LNCaP clone FGC (cell line): Measurements from ENCODE around the gene HECTD4.

Source experiments
- DNase-seq: peaks from one replicate; pipeline ENCODE4 v3.0.0-alpha.2; 2011; ENCODE audit warnings: low read depth
- H3K4me3 ChIP-seq: 2 replicates; pipeline ENCODE4 v1.5.1; 2011; ENCODE audit warnings: mild to moderate bottlenecking, low read depth, low read length, control low read depth
- TF ChIP-seq, protein P1 (sequence below): IDR thresholded peaks from 2 replicates; pipeline ENCODE4 v1.5.1; 2012; ENCODE audit warnings: mild to moderate bottlenecking; ENCODE audit not compliant: control insufficient read depth, insufficient read depth; ENCODE audit errors: extremely low read depth

Gene HECTD4

DNA sequence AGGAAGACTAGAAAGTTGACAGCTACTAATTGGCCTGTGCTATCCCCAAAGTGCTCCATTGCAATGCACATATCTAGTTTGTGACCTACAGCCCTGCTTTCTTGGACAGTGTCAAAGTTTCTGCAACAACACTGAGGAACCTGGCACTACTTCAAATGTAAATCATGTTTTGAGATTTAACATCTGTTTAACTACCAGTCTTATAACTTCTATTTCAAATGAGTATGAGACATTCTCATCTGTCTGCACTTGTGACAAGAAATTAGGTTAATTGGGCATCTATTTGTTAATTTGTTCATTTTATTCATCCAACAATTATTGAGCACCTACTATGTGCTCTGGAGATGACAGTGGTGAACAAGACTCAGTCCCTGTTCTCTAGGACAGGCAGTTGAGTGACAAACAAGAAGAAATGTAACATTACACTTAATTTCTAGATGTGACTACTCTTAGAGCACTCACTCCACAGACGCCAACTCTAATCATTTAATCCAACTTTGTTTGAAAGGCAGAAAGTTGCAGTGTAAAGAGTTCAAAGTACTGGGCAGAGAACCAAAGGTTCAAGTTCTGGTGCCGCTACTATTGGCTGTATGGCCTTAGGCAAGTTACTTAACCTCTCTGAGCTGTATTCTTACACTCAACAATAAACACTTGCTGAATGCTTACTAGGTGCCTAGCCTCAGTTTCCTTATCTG, 74.8 kb downstream of the HECTD4 start:
- H3K4me3 ChIP-seq, result no peak overlapping the region
- TF ChIP-seq, protein P1, sequence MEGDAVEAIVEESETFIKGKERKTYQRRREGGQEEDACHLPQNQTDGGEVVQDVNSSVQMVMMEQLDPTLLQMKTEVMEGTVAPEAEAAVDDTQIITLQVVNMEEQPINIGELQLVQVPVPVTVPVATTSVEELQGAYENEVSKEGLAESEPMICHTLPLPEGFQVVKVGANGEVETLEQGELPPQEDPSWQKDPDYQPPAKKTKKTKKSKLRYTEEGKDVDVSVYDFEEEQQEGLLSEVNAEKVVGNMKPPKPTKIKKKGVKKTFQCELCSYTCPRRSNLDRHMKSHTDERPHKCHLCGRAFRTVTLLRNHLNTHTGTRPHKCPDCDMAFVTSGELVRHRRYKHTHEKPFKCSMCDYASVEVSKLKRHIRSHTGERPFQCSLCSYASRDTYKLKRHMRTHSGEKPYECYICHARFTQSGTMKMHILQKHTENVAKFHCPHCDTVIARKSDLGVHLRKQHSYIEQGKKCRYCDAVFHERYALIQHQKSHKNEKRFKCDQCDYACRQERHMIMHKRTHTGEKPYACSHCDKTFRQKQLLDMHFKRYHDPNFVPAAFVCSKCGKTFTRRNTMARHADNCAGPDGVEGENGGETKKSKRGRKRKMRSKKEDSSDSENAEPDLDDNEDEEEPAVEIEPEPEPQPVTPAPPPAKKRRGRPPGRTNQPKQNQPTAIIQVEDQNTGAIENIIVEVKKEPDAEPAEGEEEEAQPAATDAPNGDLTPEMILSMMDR, result no peak
- DNase-seq, result no peak

DNA sequence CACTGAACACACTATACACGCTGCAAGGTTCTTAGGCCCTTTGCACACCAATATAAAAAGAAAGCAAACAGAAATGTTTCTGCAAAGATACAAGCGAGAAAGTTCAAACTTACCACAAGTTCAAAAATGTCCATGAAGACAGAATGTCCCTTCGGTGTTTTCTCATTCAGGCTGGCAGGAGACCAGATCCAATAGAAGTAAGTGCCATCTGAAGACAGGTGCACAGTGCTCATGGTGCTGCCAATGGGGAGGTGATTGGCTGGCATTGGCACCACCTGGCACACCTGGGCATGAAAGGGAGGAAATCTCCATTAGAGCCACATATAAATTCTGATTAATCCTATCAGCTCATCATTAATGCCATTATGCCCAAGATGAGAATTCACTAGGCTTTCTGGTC, 76.3 kb downstream of the HECTD4 start:
- TF ChIP-seq, protein P1, result no peak
- H3K4me3 ChIP-seq, result no peak overlapping the region
- DNase-seq, result peak; percentile 99

DNA sequence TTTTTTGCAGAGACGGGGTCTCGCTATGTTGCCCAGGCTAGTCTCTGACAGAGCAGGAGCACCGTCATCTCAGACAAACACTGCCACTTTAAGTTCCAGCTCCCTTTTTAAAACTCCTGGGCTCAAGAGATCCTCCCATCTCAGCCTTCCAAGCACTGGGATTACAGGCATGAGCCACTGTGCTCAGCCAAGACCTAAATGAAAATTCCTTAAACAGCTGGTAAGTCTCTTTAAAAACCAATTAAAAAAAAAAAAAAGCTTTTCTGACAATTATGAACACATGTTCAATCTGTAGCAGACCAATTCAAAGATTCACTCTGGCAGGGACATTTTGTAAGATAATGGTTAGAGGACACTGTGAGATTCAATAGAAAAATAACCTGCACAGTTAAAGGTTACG, 77.8 kb downstream of the HECTD4 start:
- no peak for DNase-seq
- TF ChIP-seq, protein P1, result no peak

DNA sequence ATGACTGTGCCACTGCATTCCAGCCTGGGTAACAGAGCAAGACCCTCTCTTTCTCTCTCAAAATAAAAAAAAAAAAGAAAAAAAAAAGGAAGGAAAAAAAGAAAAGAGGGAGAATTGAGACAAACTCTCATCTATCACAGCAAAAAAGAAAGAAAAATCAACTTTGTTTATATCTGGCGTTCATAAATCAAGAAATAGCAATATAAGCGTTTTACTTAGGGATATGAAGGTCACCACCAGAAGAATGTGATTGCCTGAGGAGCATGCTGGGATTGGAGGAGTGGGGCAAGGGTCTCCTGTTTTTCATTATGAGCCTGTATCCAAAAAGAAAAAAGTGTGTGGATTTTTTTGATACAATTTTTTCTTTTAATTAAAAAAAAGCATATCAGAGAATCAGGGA, 78.4 kb downstream of the HECTD4 start:
- TF ChIP-seq, protein P1, result no peak
- H3K4me3 ChIP-seq, result no peak overlapping the region
- DNase-seq, result no peak

More for the DNA sequence above, 77.8 kb downstream of the HECTD4 start:
- H3K4me3 ChIP-seq, result no peak overlapping the region

DNA sequence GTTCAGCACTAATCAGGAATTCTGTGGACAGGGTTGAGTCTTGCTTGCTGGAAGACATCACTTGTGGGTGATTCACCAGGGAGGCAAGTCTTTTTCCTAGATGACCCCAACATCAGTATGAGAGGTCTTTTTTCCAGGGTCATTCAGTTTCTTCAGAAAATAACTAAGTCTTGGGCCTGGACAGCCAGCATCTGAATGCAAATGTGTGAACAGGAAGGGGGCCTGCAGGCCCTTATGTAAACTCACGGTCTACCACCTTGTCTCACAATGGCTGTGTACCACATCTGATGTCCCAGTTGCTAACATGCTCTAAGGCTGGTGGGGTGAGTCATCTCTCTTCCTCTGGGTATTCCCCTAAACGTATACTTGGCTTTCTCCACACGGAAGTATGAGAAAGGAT, 79.2 kb downstream of the HECTD4 start:
- no peak for DNase-seq
- H3K4me3 ChIP-seq, result no peak overlapping the region
- TF ChIP-seq, protein P1, result no peak

DNA sequence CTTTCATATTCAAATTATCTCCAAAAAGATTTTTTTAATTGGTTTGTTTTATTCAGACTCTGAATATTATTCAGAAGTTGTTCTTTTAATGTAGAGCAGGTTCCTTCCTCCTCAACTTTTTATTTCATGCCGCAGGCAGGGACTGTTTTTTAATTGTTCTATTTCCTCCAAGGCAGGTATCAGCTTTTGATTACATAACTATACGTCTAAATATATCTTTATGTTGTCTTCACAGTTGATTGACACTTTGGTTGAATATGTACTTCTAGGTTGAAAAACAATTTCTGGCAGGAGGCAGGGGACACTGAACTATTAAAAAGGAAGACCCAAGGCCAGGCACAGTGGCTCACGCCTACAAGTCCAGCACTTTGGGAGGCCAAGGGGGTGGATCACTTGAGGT, 82.5 kb downstream of the HECTD4 start:
- TF ChIP-seq, protein P1, result no peak
- no peak for DNase-seq
- H3K4me3 ChIP-seq, result no peak overlapping the region

DNA sequence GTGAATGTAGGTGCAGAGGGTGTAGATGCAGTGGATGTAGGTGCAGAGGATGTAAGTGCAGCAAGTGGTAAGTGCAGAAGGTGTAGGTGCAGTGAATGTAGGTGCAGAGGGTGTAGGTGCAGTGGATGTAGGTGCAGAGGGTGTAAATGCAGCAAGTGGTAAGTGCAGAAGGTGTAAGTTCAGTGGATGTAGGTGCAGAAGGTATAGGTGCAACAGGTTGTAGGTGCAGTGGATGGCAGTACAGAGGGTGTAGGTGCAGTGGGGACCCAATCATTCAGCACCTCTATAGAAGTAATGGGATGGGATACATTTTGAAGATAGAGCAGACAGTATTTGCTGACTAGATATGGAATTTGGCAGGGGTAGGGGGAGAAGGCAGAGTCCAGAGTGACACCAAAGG, 85.0 kb downstream of the HECTD4 start:
- TF ChIP-seq, protein P1, result no peak
- no peak for DNase-seq
- no peak overlapping the region for H3K4me3 ChIP-seq
